AG08396 (cell line): ENCODE data around the gene TRAPPC5.

Source experiments
- DNase-seq: peaks from one replicate; pipeline ENCODE4 v3.0.0; 2012; ENCODE audit warnings: low spot score, mixed read lengths

Gene TRAPPC5

GRCh38 chr19:7645656-7646425, 34.8 kb upstream of the TRAPPC5 start:
- DNase-seq = no peak

- DNase-seq = no peak
Measured at GRCh38 chr19:7646426-7646700, 34.3 kb upstream of the TRAPPC5 start.

DNA sequence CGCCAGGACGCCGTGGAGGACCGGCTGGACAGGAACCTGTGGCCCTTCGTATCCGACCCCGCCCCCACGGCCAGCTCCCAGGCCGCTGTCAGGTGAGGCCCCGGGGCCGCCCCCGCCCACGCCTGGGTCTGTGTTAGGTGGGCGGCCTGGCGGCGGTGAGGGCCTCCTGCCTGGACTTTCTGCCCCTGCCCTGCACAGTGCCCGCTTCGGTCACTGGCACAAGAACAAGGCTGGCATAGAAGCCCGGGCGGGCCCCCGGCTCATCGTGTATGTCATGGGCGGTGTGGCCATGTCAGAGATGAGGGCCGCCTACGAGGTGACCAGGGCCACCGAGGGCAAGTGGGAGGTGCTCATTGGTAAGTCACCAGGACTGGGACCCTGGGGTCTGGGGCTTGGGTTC, 33.5 kb upstream of the TRAPPC5 start:
- no peak for DNase-seq

GRCh38 chr19:7648265-7649014, 32.2 kb upstream of the TRAPPC5 start:
- DNase-seq = no peak

DNA sequence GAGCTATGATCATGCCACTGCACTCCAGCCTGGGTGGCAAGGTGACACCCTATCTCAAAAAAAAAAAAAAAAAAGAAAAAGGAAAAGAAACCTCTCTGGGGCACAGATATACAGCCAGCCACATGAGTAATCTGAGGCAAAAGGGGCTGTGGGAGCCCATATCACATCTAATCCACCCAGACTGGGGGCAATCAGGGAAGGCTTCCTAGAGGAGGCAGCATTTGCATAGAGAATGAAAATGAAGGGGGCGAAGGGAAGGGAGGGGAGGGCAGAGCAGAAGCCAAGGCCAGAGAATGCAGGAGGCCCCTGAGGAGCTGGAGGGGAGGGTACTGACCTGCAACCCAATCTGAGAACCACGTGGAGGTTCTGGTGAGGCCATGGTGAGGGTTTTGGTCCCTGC, 30.5 kb upstream of the TRAPPC5 start:
- DNase-seq = no peak

DNA sequence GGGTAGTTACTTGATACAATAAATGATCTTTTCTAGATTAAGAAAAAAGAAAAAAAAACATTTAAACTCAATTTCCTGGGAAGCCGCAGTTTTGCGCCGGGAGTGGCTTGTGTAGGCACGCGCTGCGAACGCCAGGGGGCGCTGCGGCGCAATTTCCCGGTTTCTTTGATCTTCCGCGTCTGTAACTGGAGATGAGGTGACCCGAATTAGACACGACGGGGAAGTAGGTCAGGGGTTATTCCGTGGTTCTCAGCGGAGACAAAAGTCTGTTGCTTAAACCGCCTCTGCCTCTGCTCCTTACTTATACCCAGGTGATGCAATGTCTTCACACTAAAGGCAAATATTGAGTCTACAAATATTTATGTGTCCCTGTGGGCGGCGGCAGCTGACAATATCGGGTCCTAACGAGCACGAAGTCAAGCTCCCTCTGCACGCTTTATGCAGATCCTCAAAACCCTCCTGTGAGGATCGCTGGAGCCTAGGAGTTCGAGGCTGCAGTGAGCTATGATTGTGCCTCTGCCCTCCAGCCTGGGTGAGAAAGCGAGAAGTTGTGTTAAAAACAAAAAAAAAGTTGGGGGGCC, 28.5 kb upstream of the TRAPPC5 start:
- peak; percentile 88 for DNase-seq

DNA sequence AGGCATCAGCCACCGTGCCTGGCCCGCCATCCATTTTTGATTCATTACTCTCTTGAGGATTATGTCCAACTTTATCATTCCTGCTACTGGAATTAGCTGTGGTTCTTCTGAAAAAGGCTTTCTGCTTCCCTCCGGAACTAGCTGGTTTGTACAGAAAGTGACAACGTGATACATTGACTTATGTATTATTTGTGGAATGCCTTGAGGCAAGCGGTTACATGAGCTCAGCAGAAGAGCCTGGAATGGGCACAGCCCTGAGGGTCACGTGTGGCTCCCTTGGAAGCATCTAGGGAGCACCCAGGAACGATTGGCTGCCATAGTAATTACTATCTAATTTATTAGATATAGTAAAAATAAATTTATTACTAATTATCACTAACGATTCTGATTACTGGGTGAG, 26.2 kb upstream of the TRAPPC5 start:
- no peak for DNase-seq

- DNase-seq = no peak
Measured at GRCh38 chr19:7655581-7655980, 25.1 kb upstream of the TRAPPC5 start.

- DNase-seq = no peak
Measured at GRCh38 chr19:7657131-7657751, 23.4 kb upstream of the TRAPPC5 start.

DNA sequence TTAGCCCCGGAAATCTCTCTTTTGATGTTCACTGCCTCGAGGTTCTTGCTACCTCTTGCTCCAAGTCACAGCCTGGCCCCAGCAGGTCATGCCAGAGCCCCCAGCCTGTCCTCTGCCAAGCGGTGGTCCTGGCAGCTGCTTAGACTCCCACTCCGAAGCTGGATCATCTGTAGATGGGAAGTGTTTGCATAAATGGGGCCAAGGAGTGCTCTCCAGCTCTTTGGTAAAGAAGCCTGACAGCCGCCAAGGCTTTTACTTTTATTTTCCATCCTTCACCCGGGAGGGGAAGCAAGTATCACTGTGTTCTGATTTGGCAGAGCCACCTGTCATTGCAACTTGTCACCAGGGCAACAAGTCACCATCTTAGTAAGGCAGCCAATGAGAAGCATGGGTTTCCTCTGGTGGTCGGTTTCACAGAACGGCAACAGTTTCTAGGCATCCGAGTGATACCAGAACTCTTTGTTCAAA, 22.4 kb upstream of the TRAPPC5 start:
- DNase-seq = no peak

DNA sequence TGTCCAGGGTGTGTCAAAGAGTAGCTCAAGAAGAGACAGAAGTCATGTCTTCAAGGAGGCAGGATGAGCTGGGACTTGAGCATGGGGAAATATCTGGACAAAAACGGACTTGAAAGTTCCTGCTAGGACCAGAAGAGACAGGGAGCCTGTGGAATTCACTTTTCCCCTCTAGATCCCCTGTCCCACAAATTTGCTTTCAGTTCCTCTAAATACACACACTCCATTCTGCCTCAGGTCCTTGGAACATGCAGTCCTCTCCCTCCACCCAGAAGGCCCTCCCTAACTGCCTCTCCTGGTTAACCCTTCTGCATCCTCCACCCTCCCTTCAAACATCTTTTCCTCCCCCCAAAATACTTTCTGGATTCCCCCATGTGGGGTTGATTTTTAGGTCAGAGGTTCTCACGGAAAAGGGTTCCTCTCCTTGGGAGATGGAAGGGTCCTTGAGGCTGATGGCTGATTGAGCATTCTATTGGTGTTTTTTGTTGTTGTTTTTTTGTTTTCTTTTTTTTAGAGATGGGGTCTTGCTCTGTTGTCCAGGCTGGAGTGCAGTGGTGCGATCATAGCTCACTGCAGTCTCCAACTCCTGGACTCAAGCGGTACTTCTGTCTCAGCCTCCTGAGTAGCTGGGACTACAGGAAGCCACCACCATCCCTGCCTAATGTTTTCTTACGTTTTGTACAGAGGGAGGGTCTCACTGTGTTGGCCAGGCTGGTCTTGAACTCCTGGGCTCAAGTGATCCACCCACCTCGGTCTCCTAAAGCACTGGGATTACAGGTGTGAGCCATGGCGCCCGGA, 18.7 kb upstream of the TRAPPC5 start:
- no peak for DNase-seq

- DNase-seq = no peak
Measured at GRCh38 chr19:7662657-7663056, 18.0 kb upstream of the TRAPPC5 start.

DNA sequence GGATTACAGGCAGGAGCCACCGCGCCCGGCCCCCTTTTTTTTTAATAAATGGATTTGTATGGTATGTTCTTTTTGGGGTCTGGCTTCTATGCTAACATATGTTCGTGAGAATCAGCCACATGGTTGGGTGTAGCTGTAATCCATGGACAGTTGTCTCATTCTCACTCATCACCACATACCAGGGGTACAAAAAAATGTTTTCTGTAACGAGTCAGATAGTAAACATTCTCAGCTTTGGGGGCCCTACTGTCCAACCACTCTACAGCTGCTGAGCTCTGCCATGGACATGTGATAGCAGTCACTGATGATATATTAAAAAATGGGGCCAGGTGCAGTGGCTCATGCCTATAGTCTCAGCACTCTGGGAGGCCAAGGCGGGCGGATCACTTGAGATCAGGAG, 16.9 kb upstream of the TRAPPC5 start:
- no peak for DNase-seq

DNA sequence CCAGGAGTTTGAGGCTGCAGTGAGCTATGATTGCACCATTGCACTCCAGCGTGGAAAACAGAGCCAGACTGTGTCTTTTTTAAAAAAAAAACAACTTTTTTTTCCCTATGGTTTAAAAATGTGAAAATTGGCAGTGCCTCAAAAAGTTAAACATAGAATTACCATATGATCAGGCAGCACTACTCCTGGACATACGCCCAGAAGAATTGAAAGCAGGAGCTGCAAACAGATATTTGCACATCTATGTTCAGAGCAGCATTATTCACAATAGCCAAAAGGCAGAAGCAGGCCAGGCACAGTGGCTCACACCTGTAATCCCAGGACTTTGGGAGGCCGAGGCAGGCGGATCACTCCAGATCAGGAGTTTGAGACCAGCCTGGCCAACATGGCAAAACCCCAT, 15.6 kb upstream of the TRAPPC5 start:
- DNase-seq = no peak

DNA sequence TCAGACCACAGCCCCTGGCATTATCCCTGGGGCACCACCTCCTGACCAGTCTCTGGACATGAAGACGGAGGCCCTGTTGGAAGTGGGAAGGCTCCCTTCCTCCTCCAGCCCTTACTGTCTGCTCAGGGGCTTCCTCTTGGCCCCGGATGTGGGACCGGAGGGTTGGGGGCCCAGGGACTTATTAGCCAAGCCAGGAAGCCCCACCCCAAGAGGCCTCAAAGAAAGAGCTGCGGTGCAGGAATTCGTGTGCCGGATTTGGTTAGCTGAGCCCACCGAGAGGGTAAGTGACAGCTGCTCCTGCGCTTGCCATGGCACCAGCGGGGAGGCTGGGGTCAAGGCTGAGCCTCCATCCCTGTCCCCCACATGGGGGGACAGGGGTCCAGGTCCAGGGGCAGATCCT, 11.8 kb upstream of the TRAPPC5 start, which contains the start of gene RETN:
Gene RETN, plus strand, starts transcription at position 208 of the 400 bp plus-strand sequence. CDS start 278 bp downstream, outside the sequence.
- no peak for DNase-seq

DNA sequence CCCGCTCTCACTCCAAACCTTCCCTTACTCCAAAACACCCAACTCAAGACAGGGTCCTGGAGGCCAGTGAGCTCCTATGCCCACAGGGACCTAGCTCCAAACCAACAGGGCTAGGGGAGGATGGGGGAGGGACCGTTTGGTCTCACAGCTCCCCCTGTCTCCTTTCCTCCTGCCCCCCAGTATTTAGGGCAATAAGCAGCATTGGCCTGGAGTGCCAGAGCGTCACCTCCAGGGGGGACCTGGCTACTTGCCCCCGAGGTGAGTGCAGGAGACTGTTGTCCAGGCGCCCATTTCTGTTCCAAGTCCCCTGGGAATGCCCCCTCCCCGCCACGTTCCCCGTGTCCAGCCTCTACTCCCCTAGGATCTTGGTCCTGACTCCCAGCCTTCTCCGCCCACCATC, 11.0 kb upstream of the TRAPPC5 start:
- no peak for DNase-seq

DNA sequence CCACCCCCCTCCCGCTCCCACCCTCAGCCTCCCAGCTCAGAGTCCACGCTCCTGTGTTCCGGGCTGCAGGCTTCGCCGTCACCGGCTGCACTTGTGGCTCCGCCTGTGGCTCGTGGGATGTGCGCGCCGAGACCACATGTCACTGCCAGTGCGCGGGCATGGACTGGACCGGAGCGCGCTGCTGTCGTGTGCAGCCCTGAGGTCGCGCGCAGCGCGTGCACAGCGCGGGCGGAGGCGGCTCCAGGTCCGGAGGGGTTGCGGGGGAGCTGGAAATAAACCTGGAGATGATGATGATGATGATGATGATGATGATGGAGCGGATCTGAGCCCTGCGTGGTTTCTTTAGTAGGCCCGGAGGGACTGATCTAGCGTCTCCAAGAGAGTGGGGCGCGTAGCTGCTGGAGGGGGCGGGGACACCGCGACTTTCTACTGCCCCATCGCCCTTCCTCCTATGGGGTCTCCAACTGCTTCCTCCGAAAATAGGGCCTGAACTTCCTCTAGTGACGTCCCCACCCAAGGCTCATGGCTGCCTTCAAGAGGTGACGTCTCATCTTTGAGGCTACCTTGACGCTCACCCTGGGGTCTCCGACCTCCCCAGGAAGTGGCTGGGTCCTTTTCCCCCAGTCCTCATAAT, 10.4 kb upstream of the TRAPPC5 start:
- no peak for DNase-seq

GRCh38 chr19:7670790-7671189, 9.8 kb upstream of the TRAPPC5 start:
- DNase-seq = no peak

GRCh38 chr19:7672522-7672921, 8.1 kb upstream of the TRAPPC5 start:
- no peak for DNase-seq

DNA sequence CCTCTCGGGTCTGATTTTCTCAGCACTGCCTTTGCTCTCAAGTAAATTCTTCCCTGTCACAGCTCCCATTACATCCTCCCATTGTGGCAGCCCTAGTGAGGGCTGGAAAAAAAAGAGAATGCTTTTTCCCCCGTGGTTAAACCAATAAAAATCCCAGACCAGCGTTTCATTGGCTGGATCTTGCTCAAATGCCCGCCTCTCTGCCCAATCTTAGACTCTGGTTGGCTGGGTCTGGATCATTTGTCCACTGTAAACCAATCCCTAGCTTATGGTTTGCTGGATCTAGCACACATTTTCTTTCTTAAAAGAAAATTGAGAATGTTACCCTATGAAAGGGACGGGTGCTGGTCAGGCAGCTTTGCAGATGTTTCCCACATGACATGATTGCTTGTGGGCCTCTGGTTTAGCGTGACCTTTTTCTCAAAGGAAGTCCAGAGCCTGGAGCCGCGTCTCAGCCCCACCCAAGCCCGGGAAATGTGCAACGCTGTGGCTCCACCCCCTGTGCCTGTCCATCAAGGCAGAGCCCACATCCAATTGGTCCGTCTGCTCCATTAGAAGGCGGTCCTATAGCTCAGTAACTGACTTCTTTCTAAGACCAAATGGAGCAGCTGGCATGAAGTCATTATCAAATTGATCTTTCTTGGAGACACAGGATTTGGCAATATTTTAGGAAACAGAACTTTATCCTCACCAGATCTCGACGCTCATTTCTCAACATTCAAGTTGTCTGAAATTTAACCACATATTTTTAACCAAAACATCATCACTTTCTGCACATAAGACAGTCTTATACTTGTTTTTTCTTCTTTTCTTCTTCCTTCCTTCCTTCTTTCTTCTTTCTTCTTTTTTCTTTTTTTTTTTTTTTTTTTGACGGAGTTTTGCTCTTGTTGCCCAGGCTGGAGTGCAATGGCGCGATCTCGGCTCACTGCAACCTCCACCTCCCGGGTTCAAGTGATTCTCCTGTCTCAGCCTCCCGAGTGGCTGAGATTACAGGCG, 6.3 kb upstream of the TRAPPC5 start:
- peak; percentile 87 for DNase-seq
